H1 (cell line): ENCODE measurements around the gene TMEM255B. TPM values are rescaled to one million over a fixed set of nuclear protein-coding genes. Genes with fewer than 3 reads are reported as not detected.

Experiments used
- CEBPB ChIP-seq: IDR thresholded peaks from 2 replicates; pipeline ENCODE4 v1.6.1; 2012; ENCODE audit warnings: low read depth, low read length
- GABPA ChIP-seq: IDR thresholded peaks from 2 replicates; pipeline ENCODE4 v1.6.1; 2011; ENCODE audit warnings: mild to moderate bottlenecking, low read length, moderate library complexity, borderline replicate concordance; ENCODE audit not compliant: insufficient read depth
- HDAC6 ChIP-seq: IDR thresholded peaks from one replicate; pipeline ENCODE4 v1.7.1; 2012; ENCODE audit warnings: low read depth, mild to moderate bottlenecking, inconsistent platforms, low read length, moderate library complexity
- NRF1 ChIP-seq: IDR thresholded peaks from 2 replicates; pipeline ENCODE4 v1.6.1; 2011; ENCODE audit warnings: mild to moderate bottlenecking, low read depth, low read length, improper control_type of control experiment
- RXRA ChIP-seq: IDR thresholded peaks from 2 replicates; pipeline ENCODE4 v1.6.1; 2011; ENCODE audit warnings: low read depth, mild to moderate bottlenecking, low read length, moderate library complexity; ENCODE audit not compliant: insufficient read depth
- SIN3A ChIP-seq, 2 experiments: IDR thresholded peaks in 1 of 2; conservative IDR thresholded peaks in 1 of 2; 2 replicates each; pipeline ENCODE4 v1.6.1; 2011 to 2012; ENCODE audit warnings: low read length in 2 of 2, improper control_type of control experiment in 1 of 2, low read depth in 1 of 2, mild to moderate bottlenecking in 1 of 2
- SP4 ChIP-seq: IDR thresholded peaks from 2 replicates; pipeline ENCODE4 v1.6.1; 2012; ENCODE audit warnings: low read length, inconsistent platforms
- TBP ChIP-seq: IDR thresholded peaks from 2 replicates; pipeline ENCODE4 v1.6.1; 2011; ENCODE audit warnings: low read depth, low read length, improper control_type of control experiment
- polyA plus RNA-seq, 7 experiments: library from polyadenylated mRNA; depleted of rRNA in 3 of 7; stranded (reverse) in 5 of 7; unstranded in 2 of 7; fragments of >200 nt in 5 of 7; fragments of 200-250 nt in 2 of 7; gene quantifications; 1 replicate in 5 of 7; 2 replicates in 1 of 7; 4 replicates in 1 of 7; pipeline versions ENCODE4 v1.2.1 to v1.2.3, GENCODE V29; 2011 to 2013; ENCODE audit warnings: missing spikeins in 2 of 7, mixed read lengths in 2 of 7
- total RNA-seq: library from RNA; stranded (reverse); fragmentation: NEBNext Ultra II Directional; extraction: Animal tissue kit (Norgen Biotek cat#: 25700); gene quantifications from 2 replicates; pipeline ENCODE4 v1.2.1, GENCODE V29; 2021
- TF ChIP-seq, protein P1 (sequence below): fragments of 300-600 bp; sonication (generic); IDR thresholded peaks from 2 replicates; pipeline ENCODE4 v1.7.1; 2012; ENCODE audit warnings: low read length, moderate library complexity, mild to moderate bottlenecking, inconsistent platforms; ENCODE audit not compliant: insufficient replicate concordance

TMEM255B gene
- total and polyA plus RNA-seq, 2 of the 8 experiments (the other 6 are each of a cell fraction or from before 2014, with no cell fraction given): 3.4 to 4.4 TPM

DNA sequence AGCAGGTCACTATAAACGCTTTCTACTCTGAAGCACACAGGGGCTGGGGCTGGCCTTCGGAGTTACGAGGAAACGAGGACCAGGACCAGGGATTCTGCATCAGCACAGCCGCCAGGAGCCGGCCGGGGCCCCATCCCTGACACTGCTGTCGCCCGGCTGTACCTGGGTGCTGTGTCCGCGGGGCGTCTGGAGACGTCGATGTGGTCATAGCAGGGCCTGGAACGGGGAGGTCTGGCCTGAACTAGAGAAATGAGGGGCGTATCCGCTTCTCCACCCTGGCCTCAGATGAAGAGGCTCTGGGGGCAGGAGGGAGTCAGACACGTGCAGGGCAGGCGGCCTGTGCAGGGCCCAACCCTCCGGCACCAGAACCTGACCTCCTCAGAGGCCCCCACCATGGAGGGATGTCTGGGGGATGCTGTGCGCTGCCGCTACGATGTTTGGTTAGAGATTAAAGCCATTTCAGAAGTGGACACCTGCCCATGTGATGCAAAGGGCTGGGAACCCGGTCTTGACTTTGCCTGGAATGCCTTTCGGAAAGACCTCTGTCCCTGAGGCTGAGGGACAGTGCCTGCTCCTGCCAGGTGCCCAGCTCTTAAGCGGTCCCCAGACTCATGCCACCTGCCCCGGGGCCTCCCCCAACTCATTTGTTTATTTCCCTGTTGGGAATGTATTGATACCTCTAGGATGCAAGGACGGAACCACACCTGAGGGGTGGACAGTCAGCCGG, 83.5 kb downstream of the TMEM255B start (continued):
- TF ChIP-seq CEBPB (no peak), SP4 (no peak), GABPA (no peak), SIN3A (conservative IDR thresholded peaks at IDR 0.05 in 1 of 2, IDR thresholded peaks at IDR 0.05 in 1 of 2; ENCODE audit: low read depth in 1 of 2, low read length in 2 of 2) (no peak), HDAC6 (no peak), NRF1 (no peak), RXRA (no peak), TBP (no peak)
- TF ChIP-seq, protein P1, sequence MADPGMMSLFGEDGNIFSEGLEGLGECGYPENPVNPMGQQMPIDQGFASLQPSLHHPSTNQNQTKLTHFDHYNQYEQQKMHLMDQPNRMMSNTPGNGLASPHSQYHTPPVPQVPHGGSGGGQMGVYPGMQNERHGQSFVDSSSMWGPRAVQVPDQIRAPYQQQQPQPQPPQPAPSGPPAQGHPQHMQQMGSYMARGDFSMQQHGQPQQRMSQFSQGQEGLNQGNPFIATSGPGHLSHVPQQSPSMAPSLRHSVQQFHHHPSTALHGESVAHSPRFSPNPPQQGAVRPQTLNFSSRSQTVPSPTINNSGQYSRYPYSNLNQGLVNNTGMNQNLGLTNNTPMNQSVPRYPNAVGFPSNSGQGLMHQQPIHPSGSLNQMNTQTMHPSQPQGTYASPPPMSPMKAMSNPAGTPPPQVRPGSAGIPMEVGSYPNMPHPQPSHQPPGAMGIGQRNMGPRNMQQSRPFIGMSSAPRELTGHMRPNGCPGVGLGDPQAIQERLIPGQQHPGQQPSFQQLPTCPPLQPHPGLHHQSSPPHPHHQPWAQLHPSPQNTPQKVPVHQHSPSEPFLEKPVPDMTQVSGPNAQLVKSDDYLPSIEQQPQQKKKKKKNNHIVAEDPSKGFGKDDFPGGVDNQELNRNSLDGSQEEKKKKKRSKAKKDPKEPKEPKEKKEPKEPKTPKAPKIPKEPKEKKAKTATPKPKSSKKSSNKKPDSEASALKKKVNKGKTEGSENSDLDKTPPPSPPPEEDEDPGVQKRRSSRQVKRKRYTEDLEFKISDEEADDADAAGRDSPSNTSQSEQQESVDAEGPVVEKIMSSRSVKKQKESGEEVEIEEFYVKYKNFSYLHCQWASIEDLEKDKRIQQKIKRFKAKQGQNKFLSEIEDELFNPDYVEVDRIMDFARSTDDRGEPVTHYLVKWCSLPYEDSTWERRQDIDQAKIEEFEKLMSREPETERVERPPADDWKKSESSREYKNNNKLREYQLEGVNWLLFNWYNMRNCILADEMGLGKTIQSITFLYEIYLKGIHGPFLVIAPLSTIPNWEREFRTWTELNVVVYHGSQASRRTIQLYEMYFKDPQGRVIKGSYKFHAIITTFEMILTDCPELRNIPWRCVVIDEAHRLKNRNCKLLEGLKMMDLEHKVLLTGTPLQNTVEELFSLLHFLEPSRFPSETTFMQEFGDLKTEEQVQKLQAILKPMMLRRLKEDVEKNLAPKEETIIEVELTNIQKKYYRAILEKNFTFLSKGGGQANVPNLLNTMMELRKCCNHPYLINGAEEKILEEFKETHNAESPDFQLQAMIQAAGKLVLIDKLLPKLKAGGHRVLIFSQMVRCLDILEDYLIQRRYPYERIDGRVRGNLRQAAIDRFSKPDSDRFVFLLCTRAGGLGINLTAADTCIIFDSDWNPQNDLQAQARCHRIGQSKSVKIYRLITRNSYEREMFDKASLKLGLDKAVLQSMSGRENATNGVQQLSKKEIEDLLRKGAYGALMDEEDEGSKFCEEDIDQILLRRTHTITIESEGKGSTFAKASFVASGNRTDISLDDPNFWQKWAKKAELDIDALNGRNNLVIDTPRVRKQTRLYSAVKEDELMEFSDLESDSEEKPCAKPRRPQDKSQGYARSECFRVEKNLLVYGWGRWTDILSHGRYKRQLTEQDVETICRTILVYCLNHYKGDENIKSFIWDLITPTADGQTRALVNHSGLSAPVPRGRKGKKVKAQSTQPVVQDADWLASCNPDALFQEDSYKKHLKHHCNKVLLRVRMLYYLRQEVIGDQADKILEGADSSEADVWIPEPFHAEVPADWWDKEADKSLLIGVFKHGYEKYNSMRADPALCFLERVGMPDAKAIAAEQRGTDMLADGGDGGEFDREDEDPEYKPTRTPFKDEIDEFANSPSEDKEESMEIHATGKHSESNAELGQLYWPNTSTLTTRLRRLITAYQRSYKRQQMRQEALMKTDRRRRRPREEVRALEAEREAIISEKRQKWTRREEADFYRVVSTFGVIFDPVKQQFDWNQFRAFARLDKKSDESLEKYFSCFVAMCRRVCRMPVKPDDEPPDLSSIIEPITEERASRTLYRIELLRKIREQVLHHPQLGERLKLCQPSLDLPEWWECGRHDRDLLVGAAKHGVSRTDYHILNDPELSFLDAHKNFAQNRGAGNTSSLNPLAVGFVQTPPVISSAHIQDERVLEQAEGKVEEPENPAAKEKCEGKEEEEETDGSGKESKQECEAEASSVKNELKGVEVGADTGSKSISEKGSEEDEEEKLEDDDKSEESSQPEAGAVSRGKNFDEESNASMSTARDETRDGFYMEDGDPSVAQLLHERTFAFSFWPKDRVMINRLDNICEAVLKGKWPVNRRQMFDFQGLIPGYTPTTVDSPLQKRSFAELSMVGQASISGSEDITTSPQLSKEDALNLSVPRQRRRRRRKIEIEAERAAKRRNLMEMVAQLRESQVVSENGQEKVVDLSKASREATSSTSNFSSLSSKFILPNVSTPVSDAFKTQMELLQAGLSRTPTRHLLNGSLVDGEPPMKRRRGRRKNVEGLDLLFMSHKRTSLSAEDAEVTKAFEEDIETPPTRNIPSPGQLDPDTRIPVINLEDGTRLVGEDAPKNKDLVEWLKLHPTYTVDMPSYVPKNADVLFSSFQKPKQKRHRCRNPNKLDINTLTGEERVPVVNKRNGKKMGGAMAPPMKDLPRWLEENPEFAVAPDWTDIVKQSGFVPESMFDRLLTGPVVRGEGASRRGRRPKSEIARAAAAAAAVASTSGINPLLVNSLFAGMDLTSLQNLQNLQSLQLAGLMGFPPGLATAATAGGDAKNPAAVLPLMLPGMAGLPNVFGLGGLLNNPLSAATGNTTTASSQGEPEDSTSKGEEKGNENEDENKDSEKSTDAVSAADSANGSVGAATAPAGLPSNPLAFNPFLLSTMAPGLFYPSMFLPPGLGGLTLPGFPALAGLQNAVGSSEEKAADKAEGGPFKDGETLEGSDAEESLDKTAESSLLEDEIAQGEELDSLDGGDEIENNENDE: no peak
